ENCODE measurements around the gene ARMC6. TPM values are rescaled to one million over a fixed set of nuclear protein-coding genes. Genes with fewer than 3 reads are reported as not detected.

Gene ARMC6
- total RNA-seq, 1 experiment from 2014 or later, result 66.5 TPM

- no peak overlapping the region for H4K91ac ChIP-seq (ENCODE audit: insufficient read length, low read depth, low read length)
- no peaks in the 10 kb centered on the region for H3K9me3 ChIP-seq (ENCODE audit: control insufficient read depth, low read depth, low read length)
- no peak overlapping the region for H4K5ac ChIP-seq (ENCODE audit: insufficient read length, low read depth, low read length)
- no peak overlapping the region for H3K4ac ChIP-seq (ENCODE audit: low read depth, low read length)
- H2AFZ ChIP-seq (ENCODE audit: low read length), result no peak overlapping the region
- no peak overlapping the region for H3K27ac ChIP-seq (ENCODE audit: insufficient read length, low read depth, low read length)
- H4K8ac ChIP-seq (replicated peaks; ENCODE audit: insufficient read length, low read depth, low read length), result no peak overlapping the region
- H3K27me3 ChIP-seq (ENCODE audit: insufficient read depth, low read length), result no peaks in the 10 kb centered on the region
- H3K9ac ChIP-seq (ENCODE audit: extremely low read depth, insufficient read length, low read length), result no peak overlapping the region
- no peak overlapping the region for H2BK20ac ChIP-seq (ENCODE audit: low read depth, low read length, poor library complexity, severe bottlenecking)
- H2AK5ac ChIP-seq (ENCODE audit: insufficient read length, low read length), result no peak overlapping the region
- no peak overlapping the region for H3K4me2 ChIP-seq (ENCODE audit: insufficient read depth, insufficient read length, low read length)
- Mint-ChIP-seq H3K36me3 (ENCODE audit: insufficient read depth in 1 of 3, low read depth in 3 of 3) (peaks cover 31 to 82% (median 66%) of the 10 kb centered on the region in 3 experiments; a peak in 6 of 7 replicates), H3K4me1 (no peaks in the 10 kb centered on the region), H3K4me3 (no peak overlapping the region), H3K27ac (no peak overlapping the region), H3K9me3 (no peaks in the 10 kb centered on the region), H3K27me3 (ENCODE audit: low read depth) (no peaks in the 10 kb centered on the region)
- no peak overlapping the region for H3K56ac ChIP-seq (ENCODE audit: insufficient read length, low read depth, low read length)
- no peaks in the 10 kb centered on the region for H3K4me1 ChIP-seq (ENCODE audit: insufficient read depth, low read length)
- TF ChIP-seq CTCF (conservative IDR thresholded peaks at IDR 0.05), result no peak
- H2BK120ac ChIP-seq (ENCODE audit: low read depth, low read length, poor library complexity, severe bottlenecking), result no peak overlapping the region
- H2BK15ac ChIP-seq (ENCODE audit: low read depth, low read length), result no peak overlapping the region
- H2BK12ac ChIP-seq (ENCODE audit: insufficient read length, low read depth, low read length), result no peak overlapping the region
- H3K18ac ChIP-seq (ENCODE audit: insufficient read length, low read depth, low read length), result no peak overlapping the region
- no peak overlapping the region for H3K23ac ChIP-seq (ENCODE audit: insufficient read length, low read depth, low read length)
- no peak overlapping the region for H2BK5ac ChIP-seq (ENCODE audit: insufficient read length, low read length)
- H3T11ph ChIP-seq (ENCODE audit: low read length), result no peak overlapping the region
- DNase-seq, result no peak
- no peaks in the 10 kb centered on the region for H3K79me1 ChIP-seq (ENCODE audit: insufficient read depth, low read depth, low read length, poor library complexity, severe bottlenecking)
- H4K20me1 ChIP-seq (ENCODE audit: control insufficient read depth, insufficient read depth, insufficient read length), result no peaks in the 10 kb centered on the region
- H3K79me2 ChIP-seq (ENCODE audit: insufficient read depth, low read length), result no peaks in the 10 kb centered on the region
- no peaks in the 10 kb centered on the region for H3K23me2 ChIP-seq (ENCODE audit: insufficient read length, low read depth, low read length, poor library complexity, severe bottlenecking)
- WGBS (ENCODE audit: extremely low coverage, insufficient read length, low lambda C conversion rate), result no CpG with 5 or more reads among the region's 4 CpGs
- no peak overlapping the region for H3K14ac ChIP-seq (ENCODE audit: insufficient read depth, low read length)
Measured at GRCh38 chr19:19050104-19050503, 16.7 kb downstream of the ARMC6 start.
